GM19324 (cell line): ENCODE data around the gene KRTAP15-1.

Experiments
- ATAC-seq: cut with Tn5 transposase; IDR thresholded peaks from one replicate; pipeline ENCODE4 v1.9.1; 2021; ENCODE audit warnings: mild to moderate bottlenecking, moderate library complexity; ENCODE audit not compliant: unreplicated experiment, low FRiP score

Gene KRTAP15-1

GRCh38 chr21:30439975-30440374, at the start of gene KRTAP15-1:
Gene KRTAP15-1 (plus strand): TSS chr21:30440275. CDS start chr21:30440328, 53 bp downstream.
- ATAC-seq, result no peak

- no peak for ATAC-seq
Observed at GRCh38 chr21:30391492-30392025, 48.5 kb upstream of the KRTAP15-1 start.

GRCh38 chr21:30395731-30396130, 44.3 kb upstream of the KRTAP15-1 start, which contains the start of gene KRTAP13-1:
Gene KRTAP13-1 (plus strand): TSS chr21:30396031. CDS start chr21:30396087, 56 bp downstream.
- no peak for ATAC-seq

- ATAC-seq, result no peak
Observed at GRCh38 chr21:30408782-30409494, 31.1 kb upstream of the KRTAP15-1 start.

GRCh38 chr21:30415993-30416392, 24.1 kb upstream of the KRTAP15-1 start:
- ATAC-seq, result no peak

GRCh38 chr21:30425826-30426225, 14.2 kb upstream of the KRTAP15-1 start, which contains the start of gene KRTAP13-3:
Gene KRTAP13-3 (minus strand): TSS chr21:30425926. CDS start chr21:30425912, 14 bp downstream.
- no peak for ATAC-seq

GRCh38 chr21:30426731-30427130, 13.3 kb upstream of the KRTAP15-1 start:
- no peak for ATAC-seq

- ATAC-seq, result no peak
Observed at GRCh38 chr21:30430170-30430655, 9.9 kb upstream of the KRTAP15-1 start, which contains the start of gene KRTAP13-4. Gene KRTAP13-4 (plus strand): TSS chr21:30430220. CDS start chr21:30430276, 56 bp downstream.

GRCh38 chr21:30434033-30434631, 5.9 kb upstream of the KRTAP15-1 start:
- ATAC-seq, result no peak

- no peak for ATAC-seq
Observed at GRCh38 chr21:30437010-30437565, 3.0 kb upstream of the KRTAP15-1 start.

GRCh38 chr21:30443226-30443625, 3.2 kb downstream of the KRTAP15-1 start:
- no peak for ATAC-seq

- ATAC-seq, result no peak
Observed at GRCh38 chr21:30444204-30444603, 4.1 kb downstream of the KRTAP15-1 start.

GRCh38 chr21:30447056-30447455, 7.0 kb downstream of the KRTAP15-1 start:
- ATAC-seq, result no peak

GRCh38 chr21:30448514-30448913, 8.4 kb downstream of the KRTAP15-1 start:
- no peak for ATAC-seq

- no peak for ATAC-seq
Observed at GRCh38 chr21:30463713-30464112, 23.6 kb downstream of the KRTAP15-1 start.

GRCh38 chr21:30468900-30469714, 29.0 kb downstream of the KRTAP15-1 start:
- no peak for ATAC-seq

- ATAC-seq, result no peak
Observed at GRCh38 chr21:30478004-30478403, 37.9 kb downstream of the KRTAP15-1 start.

GRCh38 chr21:30479259-30479658, 39.2 kb downstream of the KRTAP15-1 start:
- ATAC-seq, result no peak

- ATAC-seq, result no peak
Observed at GRCh38 chr21:30480145-30480544, 40.1 kb downstream of the KRTAP15-1 start, which contains the start of gene KRTAP19-1. Gene KRTAP19-1 (minus strand): TSS chr21:30480367. CDS start chr21:30480317, 50 bp downstream.

- ATAC-seq, result no peak
Observed at GRCh38 chr21:30482130-30482529, 42.1 kb downstream of the KRTAP15-1 start.
